Rectal smooth muscle tissue (tissue), 1 donor: Measurements from ENCODE around the gene RIN3.

Experiments
- H3K27ac ChIP-seq: one replicate; pipeline ENCODE4 v1.7.0; 2013; ENCODE audit warnings: low read depth, low read length, inconsistent platforms
- H3K27me3 ChIP-seq: one replicate; pipeline ENCODE4 v1.7.0; 2013; ENCODE audit warnings: low read length; ENCODE audit not compliant: control insufficient read depth, insufficient read depth
- H3K36me3 ChIP-seq: one replicate; pipeline ENCODE4 v1.7.0; 2013; ENCODE audit warnings: low read length; ENCODE audit not compliant: control insufficient read depth, insufficient read depth
- H3K4me1 ChIP-seq: one replicate; pipeline ENCODE4 v1.7.0; 2013; ENCODE audit warnings: low read length; ENCODE audit not compliant: control insufficient read depth, insufficient read depth
- H3K4me3 ChIP-seq: one replicate; pipeline ENCODE4 v1.7.0; 2013; ENCODE audit warnings: low read length
- H3K9ac ChIP-seq: one replicate; pipeline ENCODE4 v1.7.0; 2013; ENCODE audit warnings: low read length

The RIN3 gene

DNA sequence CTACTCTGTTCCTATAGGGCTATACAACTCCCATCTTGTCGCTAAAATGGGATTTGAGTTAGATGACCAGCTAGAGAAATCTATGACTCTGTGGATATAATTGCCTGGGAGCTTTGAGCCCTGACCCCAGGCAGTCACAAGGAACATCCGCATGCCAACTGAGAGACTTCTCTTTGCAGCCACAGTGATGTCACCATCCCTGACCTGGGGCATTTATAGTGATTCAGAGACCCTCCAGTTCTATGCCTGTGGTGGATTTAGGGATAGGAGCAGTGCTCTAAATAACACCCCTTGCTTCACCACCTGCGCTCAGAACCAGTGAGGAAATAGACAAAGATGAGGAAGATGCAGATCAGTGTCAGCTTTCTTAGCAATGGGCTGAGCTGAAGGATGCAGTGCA, 86.2 kb downstream of the RIN3 start:
- peaks cover 42% of the 10 kb centered on the region for H3K4me1 ChIP-seq
- no peak overlapping the region for H3K4me3 ChIP-seq
- peak overlapping the region; percentile 27 for H3K27ac ChIP-seq
- no peaks in the 10 kb centered on the region for H3K27me3 ChIP-seq
- no peaks in the 10 kb centered on the region for H3K36me3 ChIP-seq
- H3K9ac ChIP-seq: no peak overlapping the region

DNA sequence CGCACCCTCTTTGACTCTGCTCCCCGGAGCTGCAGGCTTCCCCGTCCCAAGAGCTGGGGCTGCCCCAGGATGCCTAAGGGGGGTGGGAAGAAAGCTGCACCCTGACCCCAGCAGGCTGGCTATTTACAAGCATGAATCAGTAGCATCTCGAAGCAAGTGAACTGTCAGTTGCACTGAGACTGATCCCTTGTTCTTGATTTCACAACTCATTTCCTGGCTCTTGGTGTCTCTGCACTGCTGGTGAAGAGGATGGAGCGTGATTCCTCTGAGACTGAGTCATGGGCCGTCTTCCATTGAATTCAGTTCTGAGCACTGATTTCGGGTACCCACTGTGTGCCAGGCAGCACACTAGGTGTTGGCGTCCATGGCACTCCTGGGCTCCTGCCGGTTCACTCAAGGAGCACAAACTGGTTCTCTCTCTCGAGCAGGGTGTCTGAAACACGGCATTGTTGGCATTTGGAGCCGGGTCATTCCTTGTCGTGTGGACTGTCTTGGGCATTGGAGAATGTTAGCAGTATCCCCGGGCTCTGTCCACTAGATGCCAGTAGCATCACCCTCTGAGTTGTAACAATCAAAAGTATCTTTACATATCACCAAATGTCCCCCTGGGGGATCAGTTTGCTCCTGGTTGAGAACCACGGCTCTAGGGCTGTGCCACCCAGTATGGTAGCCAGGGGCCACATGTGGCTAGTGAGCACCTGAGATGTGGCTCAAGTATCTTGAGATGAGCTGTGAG, 86.9 kb downstream of the RIN3 start:
- H3K4me1 ChIP-seq: peaks cover 46% of the 10 kb centered on the region
- no peak overlapping the region for H3K4me3 ChIP-seq
- no peak overlapping the region for H3K9ac ChIP-seq
- H3K27ac ChIP-seq: peak overlapping the region; percentile 27
- H3K27me3 ChIP-seq: no peaks in the 10 kb centered on the region
- no peaks in the 10 kb centered on the region for H3K36me3 ChIP-seq

DNA sequence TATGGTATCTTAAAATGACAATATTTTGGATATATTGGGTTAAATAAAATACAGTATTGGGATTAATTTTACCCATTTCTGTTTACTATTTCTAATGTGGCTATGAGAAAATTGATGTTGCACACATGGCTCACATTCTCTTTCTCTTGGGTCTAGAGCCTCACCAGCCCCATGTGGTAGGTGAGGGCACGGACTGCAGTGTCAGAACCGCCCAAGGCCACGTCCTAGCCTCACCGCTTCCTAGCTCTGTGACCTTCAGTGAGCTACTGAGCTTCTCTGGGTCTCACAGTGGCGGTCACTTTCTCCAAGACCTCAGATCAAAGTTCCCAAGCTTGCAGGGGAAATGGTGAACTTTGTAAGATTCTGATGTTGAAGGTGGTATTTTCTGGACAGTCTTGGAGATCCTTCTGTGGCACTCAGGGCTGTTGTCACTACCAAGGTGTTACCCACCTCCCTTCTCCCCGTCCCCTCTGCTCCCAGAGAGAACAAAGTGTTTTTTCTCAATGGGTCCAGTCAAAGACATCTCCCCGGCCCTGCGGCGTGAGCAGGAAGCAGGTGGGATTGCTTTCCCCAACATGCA, 87.6 kb downstream of the RIN3 start:
- Histone ChIP-seq H3K4me3 (no peak overlapping the region), H3K27me3 (no peaks in the 10 kb centered on the region), H3K4me1 (peaks cover 48% of the 10 kb centered on the region), H3K27ac (peak overlapping the region; percentile 98), H3K9ac (no peak overlapping the region), H3K36me3 (no peaks in the 10 kb centered on the region)

DNA sequence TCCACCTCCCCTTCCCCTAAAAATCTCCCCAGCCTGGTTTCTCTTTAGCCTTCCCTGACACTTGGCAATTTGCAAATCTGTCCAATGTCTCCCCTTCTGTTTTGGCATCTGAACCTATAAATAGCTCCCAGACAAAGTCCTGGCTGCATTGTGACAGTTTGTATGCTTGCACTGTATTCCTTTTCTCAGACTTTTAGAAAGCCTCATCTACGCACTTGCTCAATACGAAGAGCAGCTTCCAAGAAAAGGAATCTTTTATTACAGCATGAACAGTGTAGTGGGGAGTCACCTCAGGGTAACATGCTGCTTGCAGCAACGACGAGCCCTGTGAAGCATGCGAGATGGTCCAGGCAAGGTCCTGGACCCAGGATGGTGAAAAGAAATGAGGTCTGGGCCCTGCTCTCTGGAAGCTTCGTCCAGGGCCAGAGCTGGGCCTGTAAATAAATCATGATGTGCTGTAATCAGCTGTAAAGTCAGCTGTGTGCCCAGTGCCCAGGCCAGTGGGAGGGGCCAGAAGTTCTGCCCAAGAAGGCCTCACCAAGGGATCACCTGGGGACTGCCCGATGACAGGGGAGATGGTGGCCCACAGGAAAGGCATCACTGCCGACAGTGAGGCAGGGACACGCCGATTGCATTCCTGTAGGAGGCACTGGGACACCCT, 88.3 kb downstream of the RIN3 start:
- H3K27ac ChIP-seq: peak overlapping the region; percentile 98
- no peaks in the 10 kb centered on the region for H3K27me3 ChIP-seq
- no peak overlapping the region for H3K9ac ChIP-seq
- H3K4me3 ChIP-seq: no peak overlapping the region
- no peaks in the 10 kb centered on the region for H3K36me3 ChIP-seq
- H3K4me1 ChIP-seq: peaks cover 49% of the 10 kb centered on the region

DNA sequence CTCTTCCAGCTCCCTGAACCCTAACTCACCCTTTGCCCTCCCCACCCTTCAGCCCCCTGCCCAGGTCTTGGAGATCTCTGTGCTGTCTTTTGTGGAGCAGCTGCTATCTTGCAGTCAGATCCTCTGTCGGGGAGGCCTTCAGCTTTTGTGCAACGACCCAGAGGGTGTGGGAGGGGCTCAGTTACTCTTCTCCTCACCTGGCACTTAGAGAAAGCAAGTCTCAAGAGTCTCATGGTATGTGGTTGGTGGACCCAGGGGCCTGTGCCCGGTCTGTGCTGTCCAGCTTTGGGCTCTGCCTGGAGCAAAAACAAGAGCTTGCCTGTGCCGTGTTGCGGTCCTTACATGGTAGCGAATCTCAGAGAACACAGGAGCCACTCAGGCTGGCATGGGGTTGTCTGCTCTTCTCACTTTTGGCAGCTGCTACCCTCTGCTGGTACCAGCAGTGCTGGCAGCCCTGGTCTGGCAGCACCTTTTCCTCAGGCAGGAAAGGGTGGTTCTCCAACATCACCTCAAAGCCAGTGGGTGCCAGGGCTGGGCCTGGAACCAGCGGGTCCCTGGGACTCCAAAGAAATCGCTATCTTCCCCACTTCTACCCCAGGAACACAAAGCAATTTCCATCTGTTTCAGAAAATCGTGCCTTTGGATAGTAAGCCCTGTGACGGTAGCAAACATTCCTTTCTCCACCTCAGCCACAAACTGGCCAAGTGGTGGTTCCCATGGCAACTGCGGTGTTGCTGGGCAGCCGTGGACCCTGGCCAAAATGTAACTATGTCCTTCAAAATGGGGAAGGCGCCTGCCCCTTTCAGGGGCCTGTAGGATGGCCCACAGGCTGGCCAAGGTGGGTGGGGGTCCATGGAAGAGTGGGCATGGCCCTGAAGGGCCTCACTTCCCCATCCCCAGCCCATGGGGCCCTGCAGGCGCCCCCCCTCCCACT, 90.0 kb downstream of the RIN3 start:
- Histone ChIP-seq H3K27me3 (no peaks in the 10 kb centered on the region), H3K4me1 (peaks cover 49% of the 10 kb centered on the region), H3K9ac (no peak overlapping the region), H3K27ac (peak overlapping the region; percentile 98), H3K4me3 (no peak overlapping the region), H3K36me3 (no peaks in the 10 kb centered on the region)

DNA sequence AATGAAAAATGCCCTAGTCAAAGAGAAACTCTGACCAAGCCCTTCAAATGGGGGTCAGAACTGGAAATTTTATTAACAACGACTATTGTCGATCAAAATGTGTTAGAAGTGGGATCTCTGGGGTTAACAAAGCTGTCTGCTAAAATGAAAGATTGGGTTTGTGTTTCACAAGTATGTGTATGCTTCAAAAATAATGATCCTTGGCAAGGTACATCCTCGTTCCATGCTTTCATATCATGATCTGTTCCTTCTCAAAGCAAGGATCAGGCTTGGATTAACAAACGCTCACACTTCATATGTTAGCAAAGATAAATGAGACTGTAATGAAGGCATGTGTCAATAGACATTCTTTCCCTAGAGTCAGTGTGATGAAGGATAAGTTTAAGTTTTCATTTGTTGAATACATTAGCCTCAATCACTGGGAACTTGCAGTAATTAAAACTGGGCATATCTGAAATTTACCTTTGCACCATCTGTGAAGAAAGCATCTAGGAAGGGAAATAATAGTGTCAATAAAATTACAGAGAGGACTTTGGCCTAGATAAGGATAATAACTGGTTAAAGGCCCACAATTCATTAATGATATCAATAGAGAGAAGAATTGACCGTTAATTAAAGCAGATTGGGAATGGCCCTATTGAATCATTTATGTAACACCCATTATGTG, 91.8 kb downstream of the RIN3 start:
- H3K4me1 ChIP-seq: peaks cover 51% of the 10 kb centered on the region
- no peaks in the 10 kb centered on the region for H3K27me3 ChIP-seq
- no peak overlapping the region for H3K4me3 ChIP-seq
- no peaks in the 10 kb centered on the region for H3K36me3 ChIP-seq
- H3K27ac ChIP-seq: peak overlapping the region; percentile 98
- H3K9ac ChIP-seq: no peak overlapping the region

DNA sequence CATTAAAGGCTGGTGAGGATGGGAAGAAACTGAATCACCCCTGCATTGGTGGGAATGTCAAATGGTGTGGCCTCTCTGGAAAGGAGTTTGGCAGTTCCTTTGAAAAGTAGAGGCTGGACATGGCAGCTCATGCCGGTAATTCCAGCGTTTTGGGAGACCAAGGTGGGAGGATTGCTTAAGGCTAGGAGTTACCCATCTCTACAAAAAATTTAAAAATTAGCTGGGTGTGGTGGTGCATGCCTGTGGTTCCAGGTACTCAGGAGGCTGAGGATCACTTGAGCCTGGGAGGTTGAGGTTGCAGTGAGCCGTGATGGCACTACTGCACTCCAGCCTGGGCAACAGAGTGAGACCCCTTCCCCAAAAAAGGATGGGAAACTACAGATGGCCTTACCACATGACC, 93.7 kb downstream of the RIN3 start:
- no peak overlapping the region for H3K9ac ChIP-seq
- H3K4me1 ChIP-seq: peaks cover 35% of the 10 kb centered on the region
- H3K36me3 ChIP-seq: no peaks in the 10 kb centered on the region
- H3K27ac ChIP-seq: peak overlapping the region; percentile 46
- H3K27me3 ChIP-seq: no peaks in the 10 kb centered on the region
- H3K4me3 ChIP-seq: no peak overlapping the region

DNA sequence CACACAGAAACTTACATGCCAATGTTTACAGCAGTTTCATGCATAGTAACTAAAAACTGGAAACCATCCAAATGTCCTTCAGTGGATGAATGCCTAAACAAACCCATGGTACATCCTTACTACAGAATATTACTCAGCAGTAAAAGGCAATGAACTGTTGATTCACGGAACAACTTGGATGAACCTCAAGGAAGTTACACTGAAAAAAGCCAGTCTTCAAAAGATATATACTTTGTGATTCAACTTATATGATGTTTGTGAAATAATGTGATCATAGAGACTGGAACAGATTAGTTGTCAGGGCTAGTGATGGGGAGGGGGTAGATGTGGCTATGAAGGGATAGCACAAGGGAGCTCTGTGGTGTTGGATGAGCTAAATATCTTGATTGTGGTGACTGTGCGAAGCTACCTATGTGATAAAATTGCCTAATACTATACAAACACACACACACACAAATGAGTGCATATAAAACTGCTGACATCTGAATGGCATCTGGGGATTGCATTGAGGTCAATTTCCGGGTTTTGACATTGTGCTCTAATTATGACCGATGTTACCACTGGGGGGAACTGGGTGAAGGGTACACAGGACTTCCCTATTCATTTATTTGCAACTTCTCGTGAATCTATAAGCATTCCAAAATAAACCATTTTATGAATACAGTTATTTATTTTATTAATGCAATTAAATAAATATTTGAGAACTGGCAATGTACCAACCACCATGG, 94.3 kb downstream of the RIN3 start:
- Histone ChIP-seq H3K9ac (no peak overlapping the region), H3K4me1 (peaks cover 28% of the 10 kb centered on the region), H3K27ac (peak overlapping the region; percentile 46), H3K36me3 (no peaks in the 10 kb centered on the region), H3K27me3 (no peaks in the 10 kb centered on the region), H3K4me3 (no peak overlapping the region)

DNA sequence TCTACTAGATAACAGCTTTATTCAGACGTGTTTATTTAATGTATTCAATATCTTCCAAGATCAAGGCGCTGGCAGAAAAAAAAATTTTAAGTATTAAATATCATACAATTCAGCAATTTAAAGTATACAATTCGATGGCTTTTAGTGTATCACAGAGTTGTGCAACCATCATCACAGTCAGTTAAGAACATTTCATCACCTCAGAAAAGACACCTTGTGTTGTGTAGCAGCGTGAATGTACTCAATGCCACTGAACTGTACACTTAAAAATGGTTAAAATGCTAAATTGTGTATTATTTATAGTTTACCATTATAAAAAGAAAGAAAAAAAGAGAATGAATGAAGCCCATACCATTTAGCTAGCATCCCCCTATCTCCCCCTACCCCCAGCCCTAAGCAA, 96.4 kb downstream of the RIN3 start:
- Histone ChIP-seq H3K4me1 (peaks cover 12% of the 10 kb centered on the region), H3K27ac (peak overlapping the region; percentile 51), H3K36me3 (no peaks in the 10 kb centered on the region)

DNA sequence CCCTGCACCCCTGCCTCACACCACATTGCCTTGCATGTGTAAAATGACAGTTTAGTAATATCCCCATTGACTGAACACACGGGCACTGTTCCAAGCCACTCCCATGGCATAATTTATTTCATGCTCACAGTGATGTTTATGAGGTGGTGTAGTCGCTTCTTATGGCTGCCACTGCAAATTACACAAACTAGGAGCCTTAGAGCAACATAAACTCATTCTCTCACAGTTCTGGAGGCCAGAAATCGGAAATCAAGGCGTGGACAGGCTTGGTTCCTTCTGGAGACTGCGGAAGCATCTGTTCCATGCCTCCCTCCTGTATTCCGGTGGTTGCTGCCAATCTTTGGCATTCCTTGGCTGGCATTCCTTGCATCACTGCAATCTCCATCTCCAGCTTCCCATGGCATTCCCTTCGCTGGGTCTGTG, 97.3 kb downstream of the RIN3 start:
- Histone ChIP-seq H3K4me1 (peaks cover 8% of the 10 kb centered on the region), H3K4me3 (no peak overlapping the region), H3K27ac (peak overlapping the region; percentile 51)

More for the DNA sequence above, 96.4 kb downstream of the RIN3 start:
- no peak overlapping the region for H3K4me3 ChIP-seq
- no peaks in the 10 kb centered on the region for H3K27me3 ChIP-seq
- no peak overlapping the region for H3K9ac ChIP-seq

DNA sequence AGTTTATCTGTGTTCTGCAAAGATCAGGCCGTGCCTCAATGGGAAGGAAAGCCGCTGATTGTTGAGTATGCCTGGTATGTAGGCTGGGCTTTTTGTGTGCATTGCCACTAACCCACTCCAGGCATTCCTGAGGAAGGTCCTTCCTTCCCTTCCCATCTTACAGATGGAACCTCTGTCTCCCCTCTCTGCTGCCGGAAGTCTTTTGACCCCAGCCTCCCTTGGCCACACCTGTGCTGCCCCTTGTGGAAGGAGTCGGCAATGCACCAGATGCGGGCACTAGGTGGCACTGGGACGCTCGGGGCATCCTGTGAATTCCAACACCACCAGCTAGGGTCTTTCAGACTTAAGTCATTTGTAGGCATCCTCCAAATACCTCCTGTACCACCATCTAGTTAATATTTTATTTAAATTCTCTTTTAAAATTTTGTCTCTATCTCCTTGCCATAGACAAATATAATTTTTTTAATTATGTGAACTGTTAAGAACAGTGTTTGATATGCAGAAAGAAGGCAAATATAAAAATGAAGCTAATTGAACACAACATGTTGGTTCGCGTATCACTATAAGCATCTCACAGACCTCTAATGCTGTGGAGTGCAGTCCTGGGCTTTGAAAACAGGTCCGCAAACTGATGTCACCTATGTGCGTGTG, 99.6 kb downstream of the RIN3 start:
- Histone ChIP-seq H3K27ac (no peak overlapping the region), H3K9ac (no peak overlapping the region)

More for the DNA sequence above, 97.3 kb downstream of the RIN3 start:
- Histone ChIP-seq H3K36me3 (no peaks in the 10 kb centered on the region), H3K9ac (no peak overlapping the region), H3K27me3 (no peaks in the 10 kb centered on the region)

More for the DNA sequence above, 99.6 kb downstream of the RIN3 start:
- no peaks in the 10 kb centered on the region for H3K27me3 ChIP-seq
- H3K36me3 ChIP-seq: no peaks in the 10 kb centered on the region
- H3K4me3 ChIP-seq: no peak overlapping the region
- H3K4me1 ChIP-seq: peaks cover 5% of the 10 kb centered on the region
